Chondrocyte (in vitro differentiated cells): Measurements from ENCODE around the gene P4HB. TPM values are rescaled to one million over a fixed set of nuclear protein-coding genes. Genes with fewer than 3 reads are reported as not detected.

Experiments
- DNase-seq: peaks from one replicate; pipeline ENCODE4 v3.0.0; 2021; ENCODE audit warnings: mixed read lengths, low spot score
- H3K27ac Mint-ChIP-seq: one replicate; pipeline ENCODE4 v1.8.0; 2021; ENCODE audit warnings: mild to moderate bottlenecking, moderate library complexity, mixed read lengths; ENCODE audit not compliant: unreplicated experiment
- H3K27me3 Mint-ChIP-seq: 2 replicates; pipeline ENCODE4 v1.8.0; 2021; ENCODE audit warnings: low read depth, mixed read lengths
- H3K36me3 Mint-ChIP-seq: 2 replicates; pipeline ENCODE4 v1.8.0; 2021; ENCODE audit warnings: low read depth, mixed read lengths
- H3K4me1 Mint-ChIP-seq: 2 replicates; pipeline ENCODE4 v1.8.0; 2021; ENCODE audit warnings: low read depth, mild to moderate bottlenecking, mixed read lengths
- H3K4me3 Mint-ChIP-seq: one replicate; pipeline ENCODE4 v1.8.0; 2021; ENCODE audit warnings: mild to moderate bottlenecking, moderate library complexity, mixed read lengths; ENCODE audit not compliant: unreplicated experiment
- H3K9me3 Mint-ChIP-seq: 2 replicates; pipeline ENCODE4 v1.8.0; 2021; ENCODE audit warnings: low read depth, mixed read lengths
- CTCF ChIP-seq: fragments of 200-600 bp; sonication (generic); IDR thresholded peaks from 2 replicates; pipeline ENCODE4 v1.5.0; 2021; ENCODE audit warnings: antibody characterized with exemption, mild to moderate bottlenecking, moderate library complexity
- total RNA-seq: library from RNA; stranded (reverse); gene quantifications from 3 replicates; pipeline ENCODE4 v1.2.1, GENCODE V29; 2021

P4HB gene
- total RNA-seq, 1 donor from 2014 or later: 1,012 TPM

DNA sequence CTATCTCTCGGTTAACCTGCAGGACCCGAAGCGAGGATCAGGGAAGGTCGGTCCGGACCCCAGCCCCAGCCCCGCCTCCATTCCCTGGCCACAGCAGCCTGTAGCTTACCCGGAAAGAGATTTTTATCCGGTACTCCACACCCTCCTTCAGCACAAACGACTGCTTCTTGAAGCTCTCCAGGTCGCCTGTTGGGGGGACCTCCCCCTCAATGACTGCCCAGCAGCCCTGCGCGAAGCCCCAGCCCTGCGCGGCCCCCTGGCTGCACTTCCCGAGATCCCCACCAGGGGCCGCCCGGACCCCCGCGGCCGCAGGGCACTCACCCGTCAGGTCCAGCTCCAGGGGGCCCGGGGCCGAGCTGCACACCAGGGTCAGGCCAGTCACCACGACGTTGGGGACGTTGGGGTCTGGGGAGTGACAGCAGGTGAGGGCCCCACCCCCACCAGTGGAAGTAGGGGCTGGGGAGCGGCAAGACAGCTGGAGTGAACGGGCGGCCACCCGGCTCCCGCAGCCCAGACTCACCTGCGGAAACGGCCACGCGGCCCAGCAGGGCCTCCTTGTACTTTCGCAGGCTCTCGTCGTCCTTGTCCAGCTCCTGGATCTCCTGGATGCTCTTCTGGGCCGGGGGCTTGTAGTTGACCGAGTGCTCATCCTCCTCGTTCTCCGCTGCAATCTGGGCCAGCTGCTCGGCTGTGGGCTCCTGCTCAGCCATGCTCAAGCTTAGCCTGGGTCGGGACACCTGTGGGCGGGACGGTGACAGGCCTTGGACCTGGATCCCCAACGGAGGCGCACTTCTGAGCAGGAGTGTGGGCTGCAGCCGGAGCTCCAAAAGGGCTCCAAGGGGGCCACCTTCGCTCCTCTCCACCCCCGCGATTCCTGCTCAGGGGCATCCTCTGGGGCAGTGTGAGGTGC, 9.1 kb upstream of the P4HB start:
- no peaks in the 10 kb centered on the region for H3K27me3 Mint-ChIP-seq
- no peak for DNase-seq
- no peaks in the 10 kb centered on the region for H3K9me3 Mint-ChIP-seq
- TF ChIP-seq CTCF: peak; percentile 92
- H3K4me3 Mint-ChIP-seq: peak overlapping the region; percentile 81
- peaks cover 60% of the 10 kb centered on the region for H3K4me1 Mint-ChIP-seq
- H3K27ac Mint-ChIP-seq: peak overlapping the region; percentile 94
- peaks cover 2% of the 10 kb centered on the region for H3K36me3 Mint-ChIP-seq

DNA sequence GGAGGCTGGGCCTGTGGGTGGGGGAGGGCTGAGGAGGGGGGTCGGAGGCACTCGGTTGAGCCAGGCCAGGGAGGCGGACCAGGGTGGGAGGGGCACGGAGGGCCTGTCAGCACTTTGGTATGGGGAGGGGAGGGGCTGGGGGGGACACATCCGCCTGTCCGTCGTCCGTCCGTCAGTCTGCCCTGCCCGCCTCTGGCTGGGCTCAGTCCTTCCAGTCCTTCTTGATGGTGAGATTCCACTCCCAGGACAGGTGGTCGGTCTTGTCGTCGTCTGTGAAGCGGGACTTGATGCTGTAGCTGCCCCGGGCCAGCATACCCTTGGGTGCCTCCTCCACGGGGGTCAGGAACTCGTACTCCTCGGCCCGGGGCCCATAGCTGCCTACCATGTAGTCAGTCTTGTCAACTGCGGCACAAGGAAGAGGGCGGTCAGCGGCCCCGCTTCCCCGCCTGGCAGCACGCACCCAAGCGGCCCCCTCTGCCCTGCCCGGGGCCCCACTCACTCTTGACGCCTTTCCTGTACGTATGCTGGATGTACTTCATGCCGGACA, 8.4 kb upstream of the P4HB start:
- peaks cover 66% of the 10 kb centered on the region for H3K4me1 Mint-ChIP-seq

DNA sequence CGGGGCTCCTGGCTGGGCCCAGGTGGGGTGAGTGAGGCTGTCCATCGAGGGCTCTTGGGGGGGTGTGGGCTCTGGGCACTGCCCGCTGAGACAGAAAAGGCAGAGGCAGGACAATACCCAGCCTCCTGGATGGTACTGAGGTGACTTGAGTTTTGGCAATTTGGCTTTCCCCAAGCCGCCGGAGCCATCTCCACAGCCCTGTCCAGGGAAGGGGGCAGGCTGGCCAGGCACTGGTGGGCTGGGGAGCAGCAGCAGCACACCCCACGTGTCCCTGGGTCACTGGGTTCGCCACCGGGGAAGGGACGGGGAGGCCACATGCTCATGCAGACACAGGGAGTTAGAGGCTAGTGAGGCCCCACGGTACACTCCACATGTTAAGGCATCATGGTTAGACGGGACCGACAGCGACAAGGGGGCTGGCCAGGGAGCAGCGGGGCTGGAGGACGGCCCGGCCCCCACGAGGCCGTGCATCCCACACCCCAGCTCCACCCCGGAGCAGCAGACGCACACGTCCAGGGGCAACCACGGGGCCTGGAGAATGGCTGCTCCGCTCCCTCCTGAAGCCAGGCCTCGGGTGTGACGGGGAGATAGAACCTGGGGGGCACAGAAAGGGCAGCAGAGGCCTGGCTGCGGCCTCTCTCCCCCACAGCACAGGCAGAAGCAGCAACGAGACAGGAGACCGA, 7.8 kb upstream of the P4HB start:
- peak overlapping the region; percentile 94 for H3K27ac Mint-ChIP-seq
- no peak for TF ChIP-seq CTCF
- no peak for DNase-seq
- no peak overlapping the region for H3K4me3 Mint-ChIP-seq
- H3K36me3 Mint-ChIP-seq: peaks cover 2% of the 10 kb centered on the region
- no peaks in the 10 kb centered on the region for H3K9me3 Mint-ChIP-seq
- H3K27me3 Mint-ChIP-seq: no peaks in the 10 kb centered on the region
- H3K4me1 Mint-ChIP-seq: peaks cover 72% of the 10 kb centered on the region

More for the DNA sequence above, 8.4 kb upstream of the P4HB start:
- Mint-ChIP-seq H3K27ac (peak overlapping the region; percentile 94), H3K4me3 (peak overlapping the region; percentile 81), H3K27me3 (no peaks in the 10 kb centered on the region), H3K36me3 (peaks cover 2% of the 10 kb centered on the region), H3K9me3 (no peaks in the 10 kb centered on the region)
- TF ChIP-seq CTCF: no peak
- peak; percentile 92 for DNase-seq

DNA sequence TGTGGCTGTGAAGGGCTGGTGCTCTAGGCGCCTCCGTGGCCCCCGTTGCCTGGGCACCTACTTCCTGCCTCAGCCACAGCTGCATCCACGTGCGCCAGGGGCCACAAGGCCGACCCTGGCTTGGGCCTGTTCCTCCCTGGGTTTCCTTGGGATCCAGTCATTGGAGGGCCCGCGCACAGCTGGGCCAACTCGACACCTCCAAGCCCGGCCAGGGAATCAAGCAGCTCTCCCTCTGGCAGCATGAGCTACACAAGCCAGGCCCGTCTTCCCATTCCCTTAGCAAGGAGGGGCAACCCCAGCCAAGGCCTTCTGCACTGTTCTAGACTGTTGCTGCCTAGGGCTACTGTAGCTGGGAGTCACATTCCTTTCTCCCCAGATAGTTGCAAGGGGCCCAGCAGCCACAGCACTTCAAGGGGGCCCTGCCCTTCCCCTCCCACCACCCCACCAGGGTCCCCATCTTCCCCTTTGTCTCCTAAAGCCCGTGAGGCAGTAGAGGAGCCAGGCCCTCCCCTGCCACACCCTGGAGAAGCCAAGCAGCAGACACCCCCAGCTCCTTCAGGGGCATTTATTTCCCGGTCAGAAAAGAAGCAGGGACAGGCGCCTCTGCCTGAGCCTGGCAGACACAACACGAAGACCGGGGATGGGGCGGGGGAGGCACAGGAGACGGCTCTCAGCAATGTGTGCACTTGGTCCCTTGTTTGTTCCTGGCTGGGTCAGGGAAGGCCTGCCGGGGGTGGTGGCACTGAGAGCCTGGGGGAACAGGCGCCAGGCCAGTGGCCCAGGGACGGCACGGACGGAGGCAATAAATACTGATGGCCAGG, 7.0 kb upstream of the P4HB start:
- no peaks in the 10 kb centered on the region for H3K9me3 Mint-ChIP-seq
- peak overlapping the region; percentile 94 for H3K27ac Mint-ChIP-seq
- no peak for TF ChIP-seq CTCF
- no peak for DNase-seq
- H3K36me3 Mint-ChIP-seq: peaks cover 6% of the 10 kb centered on the region
- H3K4me3 Mint-ChIP-seq: no peak overlapping the region
- H3K4me1 Mint-ChIP-seq: peaks cover 73% of the 10 kb centered on the region
- H3K27me3 Mint-ChIP-seq: no peaks in the 10 kb centered on the region
